ENCODE data around the gene MAP3K20. TPM values are rescaled to one million over a fixed set of nuclear protein-coding genes. Genes with fewer than 3 reads are reported as not detected.
"Not testable (repeated sequence)": the region's sequence is repeated elsewhere in the genome, so short reads cannot be mapped to it uniquely, and the experiment has no call there.

MAP3K20 gene
- total RNA-seq: 100 to 1,000 TPM; 138 to 167 TPM
- long read RNA-seq, donor 1, full-length matches to known transcripts: 52 of 97 reads
- long read RNA-seq, donor 1, partial matches to known transcripts: 13 of 97 reads
- long read RNA-seq, donor 1, other reads (novel, unspliced or antisense): 32 of 97 reads
- long read RNA-seq, donor 2, full-length matches to known transcripts: 469 of 627 reads
- long read RNA-seq, donor 2, partial matches to known transcripts: 46 of 627 reads
- long read RNA-seq, donor 2, other reads (novel, unspliced or antisense): 112 of 627 reads

GRCh38 chr2:173075781-173076580 is at the start of gene MAP3K20:
MAP3K20 (plus strand) TSS chr2:173075846; CDS start chr2:173091032, 15,186 bp downstream.
- peak; percentile 92 for DNase-seq (ENCODE audit: low spot score)
- intact Hi-C loops (cut with DNase I): loop anchor here in 1 of 2 donors (5.0 kb wide), 1 partner anchor 131 kb away; no protein-coding TSS in a partner anchor

DNA sequence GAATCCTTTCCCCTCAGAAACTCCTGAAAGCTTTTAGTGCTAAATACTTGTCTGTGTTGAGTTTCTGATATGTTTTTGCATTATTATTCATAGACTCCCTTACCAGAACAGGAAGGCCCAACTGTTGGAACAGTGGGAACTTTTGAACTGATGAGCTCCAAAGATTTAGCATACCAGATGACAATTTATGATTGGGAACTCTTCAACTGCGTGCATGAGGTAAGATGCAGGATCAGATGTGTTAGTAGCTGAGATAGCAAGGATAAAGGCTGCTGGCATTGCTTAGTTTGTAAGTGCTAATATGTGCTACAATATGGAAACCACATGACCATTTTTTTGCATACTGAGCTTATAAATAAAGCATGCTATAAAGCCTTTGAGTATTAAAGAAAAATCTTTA is 49.2 kb upstream of the MAP3K20 start:
- intact Hi-C loops (cut with DNase I): loop anchor here in 1 of 2 donors (5.0 kb wide), 1 partner anchor 186 kb away; no protein-coding TSS in a partner anchor
- no peak for DNase-seq (ENCODE audit: low spot score)

GRCh38 chr2:173027181-173028128 is 48.2 kb upstream of the MAP3K20 start:
- intact Hi-C loops (cut with DNase I): loop anchor here (1.0 to 5.0 kb wide), 2 partner anchors 44 to 185 kb away; no protein-coding TSS in a partner anchor
- DNase-seq (ENCODE audit: low spot score): no peak

DNA sequence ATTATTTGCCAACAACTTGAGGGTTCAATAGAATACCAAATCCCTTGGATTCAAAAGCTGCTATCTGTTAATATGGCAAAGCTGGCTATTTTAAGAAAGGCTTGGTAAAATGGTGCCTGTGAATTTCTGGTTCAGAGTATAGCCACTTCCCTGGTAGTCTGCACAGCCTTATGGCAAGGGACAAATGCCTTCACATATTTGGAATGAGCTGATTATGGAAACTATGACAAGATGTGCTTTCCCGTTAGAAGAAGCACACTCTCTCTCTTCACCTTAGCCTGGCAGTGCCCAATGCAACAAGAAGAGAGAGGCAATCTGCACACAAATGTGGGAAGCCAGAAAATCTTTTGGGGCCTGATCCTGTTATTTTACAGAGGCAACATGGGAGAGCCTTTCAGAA is 47.5 kb upstream of the MAP3K20 start:
- DNase-seq (ENCODE audit: low spot score): no peak
- intact Hi-C loops (cut with DNase I): loop anchor here (1.0 to 5.0 kb wide), 2 partner anchors 43 to 184 kb away; no protein-coding TSS in a partner anchor

- intact Hi-C loops (cut with DNase I): loop anchor here (1.0 to 5.0 kb wide), 2 partner anchors 43 to 184 kb away; no protein-coding TSS in a partner anchor
- DNase-seq (ENCODE audit: low spot score): no peak
Observed at GRCh38 chr2:173028671-173029070, 47.0 kb upstream of the MAP3K20 start.

DNA sequence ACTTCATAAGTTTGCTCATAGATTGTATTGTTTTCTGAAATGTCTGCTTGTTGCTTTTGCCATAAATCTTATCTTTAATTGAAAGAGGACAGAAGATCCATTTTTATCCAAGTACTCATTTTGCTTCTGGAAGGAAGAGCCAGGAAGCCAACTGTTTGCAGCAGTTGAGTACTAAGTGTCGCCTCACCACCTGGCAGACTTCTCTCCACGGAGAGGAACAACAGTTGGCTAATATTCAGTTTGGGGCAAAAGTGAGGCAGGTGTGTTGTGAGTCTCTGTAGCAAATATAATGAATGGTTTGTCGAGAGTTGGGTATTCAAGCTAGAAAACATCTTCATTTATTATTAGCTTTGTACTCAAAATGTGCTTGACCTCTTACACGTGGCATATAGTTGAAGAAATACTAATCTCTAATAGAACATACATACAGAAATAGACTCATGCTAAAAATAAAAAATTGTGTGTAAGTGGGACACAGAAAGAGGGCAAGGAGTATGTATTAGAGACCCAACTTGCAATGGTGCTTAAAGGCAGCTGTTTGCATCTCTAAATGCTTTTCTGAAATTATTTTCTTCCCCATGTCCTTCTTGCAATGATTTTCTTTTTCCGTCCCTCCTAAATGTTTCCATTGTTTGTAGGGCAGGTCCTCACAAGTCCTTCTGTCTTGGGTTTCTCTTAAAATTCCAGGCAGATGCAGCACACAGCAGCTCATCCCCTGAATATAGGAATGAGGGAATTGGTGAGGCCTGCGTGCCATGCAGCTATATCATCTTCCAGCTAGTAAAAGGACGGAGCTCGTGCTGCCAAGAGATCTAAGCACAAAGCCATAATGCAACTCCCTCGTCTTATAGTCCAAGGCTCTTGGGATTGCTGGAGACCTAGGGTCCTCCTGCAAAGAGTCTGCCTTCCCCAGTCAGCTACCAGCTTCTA is 44.8 kb upstream of the MAP3K20 start:
- intact Hi-C loops (cut with DNase I): no loop called here
- no peak for DNase-seq (ENCODE audit: low spot score)

DNA sequence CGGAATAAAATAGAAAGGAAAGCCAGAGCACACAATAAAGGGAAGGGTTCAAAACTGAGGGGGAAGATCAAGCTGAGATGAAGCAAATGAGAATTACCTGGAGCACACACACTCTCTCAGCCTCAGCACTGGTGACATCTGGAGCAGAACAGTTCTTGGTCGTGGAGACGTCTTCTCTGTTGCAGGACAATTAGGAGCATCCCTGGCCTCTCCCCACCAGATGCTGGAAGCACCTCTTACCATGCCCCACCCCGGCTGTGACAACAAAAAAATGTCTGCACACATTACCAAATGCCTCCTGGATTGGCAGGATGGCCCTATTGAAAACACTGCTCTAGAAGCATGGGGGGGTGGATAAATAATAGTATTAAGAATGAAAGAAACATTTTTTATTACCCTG is 43.6 kb upstream of the MAP3K20 start:
- DNase-seq (ENCODE audit: low spot score): no peak
- intact Hi-C loops (cut with DNase I): no loop called here

GRCh38 chr2:173033084-173033483 is 42.6 kb upstream of the MAP3K20 start:
- intact Hi-C loops (cut with DNase I): no loop called here
- DNase-seq (ENCODE audit: low spot score): no peak

- intact Hi-C loops (cut with DNase I): no loop called here
- no peak for DNase-seq (ENCODE audit: low spot score)
Observed at GRCh38 chr2:173034143-173034542, 41.5 kb upstream of the MAP3K20 start.

- intact Hi-C loops (cut with DNase I): no loop called here
- no peak for DNase-seq (ENCODE audit: low spot score)
Observed at GRCh38 chr2:173037245-173038120, 38.2 kb upstream of the MAP3K20 start.

- intact Hi-C loops (cut with DNase I): not testable (repeated sequence)
Observed at GRCh38 chr2:173038257-173038656, 37.4 kb upstream of the MAP3K20 start.

DNA sequence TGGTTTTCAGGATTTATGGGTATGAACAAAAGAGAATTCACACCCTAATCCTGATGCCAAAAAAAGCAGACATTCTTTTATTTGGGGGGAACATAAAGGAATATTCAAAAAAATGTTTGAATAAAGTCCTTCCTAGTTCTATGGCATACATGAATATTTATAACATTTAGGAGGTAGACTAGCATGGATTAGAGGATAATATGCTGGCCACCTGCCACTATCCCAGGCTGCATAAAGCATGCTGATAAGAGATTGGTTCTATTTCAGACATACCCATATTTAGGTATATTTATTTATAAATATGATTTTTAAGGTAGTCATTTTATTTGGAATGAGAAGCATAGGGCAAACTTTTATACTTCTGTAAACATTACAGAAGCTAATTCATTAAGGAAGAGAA is 34.9 kb upstream of the MAP3K20 start:
- no peak for DNase-seq (ENCODE audit: low spot score)
- intact Hi-C loops (cut with DNase I): no loop called here

More at GRCh38 chr2:173038257-173038656, 37.4 kb upstream of the MAP3K20 start:
- not testable (repeated sequence) for DNase-seq (ENCODE audit: low spot score)

GRCh38 chr2:173043476-173043875 is 32.2 kb upstream of the MAP3K20 start:
- intact Hi-C loops (cut with DNase I): no loop called here
- no peak for DNase-seq (ENCODE audit: low spot score)

DNA sequence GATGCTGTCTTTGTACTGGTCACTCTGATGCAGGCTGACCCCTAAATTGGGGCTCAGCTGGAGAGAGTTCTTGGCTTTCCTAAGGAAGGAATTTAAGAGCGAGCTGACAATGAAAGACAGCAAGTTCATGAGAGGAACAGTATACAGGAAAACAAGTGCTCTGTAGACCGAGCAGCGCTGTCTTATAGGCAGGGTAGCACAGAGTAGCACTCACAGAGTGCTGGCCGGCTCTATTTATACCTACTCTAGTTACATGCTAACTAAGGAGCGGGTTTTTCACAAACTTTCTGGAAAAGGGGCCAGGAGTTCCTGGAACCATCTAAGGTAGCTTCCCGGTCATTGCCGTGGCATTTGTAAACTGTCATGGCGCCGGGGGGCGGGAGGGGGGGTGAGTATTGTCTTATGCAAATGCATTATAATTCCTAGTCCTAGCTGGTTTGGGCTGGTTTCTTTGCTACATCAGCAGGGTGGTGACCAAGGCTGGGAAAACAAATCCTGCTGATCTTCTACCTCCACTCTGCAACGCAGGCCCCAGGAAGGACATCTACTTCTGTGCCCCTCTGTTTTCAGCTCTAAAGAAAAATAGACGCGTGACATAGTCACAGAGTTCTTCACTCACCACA is 31.6 kb upstream of the MAP3K20 start:
- DNase-seq (ENCODE audit: low spot score): no peak
- intact Hi-C loops (cut with DNase I): no loop called here

GRCh38 chr2:173044686-173045085 is 31.0 kb upstream of the MAP3K20 start:
- intact Hi-C loops (cut with DNase I): no loop called here

DNA sequence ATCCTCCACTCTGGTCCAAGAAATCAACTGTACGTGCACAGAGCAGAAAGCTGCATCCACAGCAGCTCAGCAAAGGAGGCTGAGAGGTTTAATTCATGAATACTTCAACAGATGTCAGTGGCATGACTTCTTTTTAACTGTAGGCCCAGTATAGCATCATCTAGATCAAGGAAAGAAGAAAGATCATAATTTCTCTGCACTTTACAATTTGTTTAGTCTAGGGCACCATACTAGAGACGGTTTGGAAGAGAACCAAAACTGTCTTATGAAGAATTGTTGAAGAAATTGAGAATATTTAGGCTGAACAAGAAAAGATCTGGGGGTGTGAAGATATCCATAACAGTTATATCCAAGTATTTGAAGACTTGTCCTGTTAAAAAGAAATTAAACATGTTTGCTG is 30.5 kb upstream of the MAP3K20 start:
- intact Hi-C loops (cut with DNase I): no loop called here
- DNase-seq (ENCODE audit: low spot score): no peak

More at GRCh38 chr2:173044686-173045085, 31.0 kb upstream of the MAP3K20 start:
- no peak for DNase-seq (ENCODE audit: low spot score)

DNA sequence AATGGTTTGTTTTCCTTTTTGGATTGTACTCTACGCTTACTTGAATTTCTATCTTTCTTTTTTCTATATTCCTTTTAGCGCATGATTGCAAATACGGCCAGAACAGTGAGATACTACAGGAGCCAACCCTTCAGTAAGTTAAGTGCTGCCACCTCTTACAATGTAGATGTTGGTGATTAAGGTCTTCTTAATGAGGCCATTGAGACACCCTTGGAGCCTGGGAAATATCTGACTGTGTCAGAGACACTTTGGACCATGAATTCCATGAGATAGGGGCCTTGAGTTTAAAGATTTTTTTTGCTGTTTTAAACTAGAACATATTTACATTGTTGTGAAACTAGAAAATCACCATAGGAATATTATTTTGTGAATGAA is 27.1 kb upstream of the MAP3K20 start:
- intact Hi-C loops (cut with DNase I): no loop called here
- no peak for DNase-seq (ENCODE audit: low spot score)

Data from posterior vena cava (tissue), 2 donors.